Activated gamma-delta T cell treated with anti-CD3 and anti-CD28 coated beads, Interleukin-2, amount 50 U/mL, for 16 hours (primary cell): ENCODE measurements around the gene MTFMT.

Source experiments
- DNase-seq: peaks from one replicate; pipeline ENCODE4 v3.0.0-alpha.2; 2020; ENCODE audit warnings: low read depth

The MTFMT gene

DNA sequence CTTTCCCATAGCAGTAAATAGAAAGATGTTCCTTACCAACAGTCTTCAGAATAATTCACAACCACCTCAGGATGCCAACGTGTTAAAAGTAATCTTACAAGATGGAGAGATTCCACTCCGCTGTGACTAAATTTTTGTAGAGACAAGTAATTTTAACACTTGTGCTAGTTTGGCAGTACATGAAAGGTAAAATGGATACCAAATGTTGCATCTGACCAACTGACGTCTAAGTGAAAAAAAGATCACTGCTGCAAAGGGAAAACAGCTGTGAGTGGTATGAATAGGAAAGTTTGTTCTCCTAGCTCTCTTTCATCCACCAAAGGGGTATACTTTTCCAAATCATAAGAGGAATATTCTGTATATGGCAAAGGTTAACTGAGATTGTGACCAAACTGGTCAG is 42.3 kb downstream of the MTFMT start:
- no peak for DNase-seq

DNA sequence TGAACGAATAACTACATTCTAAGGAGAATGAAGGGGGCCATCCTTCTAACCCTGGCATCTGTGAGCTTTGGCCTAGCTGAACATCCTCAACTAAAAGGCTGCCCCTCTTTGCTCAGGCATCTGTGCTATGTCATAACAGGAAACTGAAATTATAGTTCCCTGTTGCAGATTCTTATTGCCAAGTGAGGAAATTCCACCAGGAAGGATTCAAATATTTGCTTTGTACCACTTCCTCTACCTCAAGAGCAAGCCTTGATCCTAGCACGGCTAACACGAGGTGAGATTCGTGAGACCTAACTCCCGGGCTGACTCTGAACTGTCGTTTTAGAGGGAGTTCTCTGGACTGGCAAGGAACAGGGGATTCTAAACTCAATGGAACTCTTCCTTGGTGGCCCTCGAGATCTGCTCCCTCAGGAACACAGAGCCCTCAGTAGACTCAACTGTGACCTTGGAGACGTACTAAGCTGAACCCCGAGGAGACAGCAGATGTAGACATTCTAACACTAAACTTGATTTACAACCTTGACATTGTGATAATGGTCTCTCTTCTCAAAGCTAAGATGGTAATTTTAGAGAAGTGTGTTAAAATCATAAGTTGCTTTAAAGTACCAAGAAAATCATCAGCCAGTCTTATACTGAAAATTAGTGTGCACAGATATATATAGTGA is 43.9 kb downstream of the MTFMT start:
- DNase-seq: no peak

DNA sequence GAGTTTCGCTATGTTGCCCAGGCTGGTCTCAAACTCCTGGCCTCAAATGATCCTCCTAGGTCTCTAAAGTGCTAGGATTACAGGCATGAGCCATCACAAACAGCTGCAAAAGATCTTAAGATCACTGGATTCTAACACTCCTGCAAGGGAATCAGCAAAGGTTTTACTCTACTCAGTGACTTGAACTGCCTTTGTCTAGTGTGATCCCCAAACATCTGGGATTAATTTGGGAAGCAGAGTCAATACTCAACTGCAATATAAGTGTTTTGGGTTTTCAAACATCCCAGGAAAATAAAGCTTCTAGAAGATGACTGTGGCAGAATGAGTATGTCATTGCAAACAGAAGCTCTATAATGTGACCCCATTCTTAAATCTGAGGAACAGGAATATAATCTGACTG is 47.0 kb downstream of the MTFMT start:
- DNase-seq: no peak

DNA sequence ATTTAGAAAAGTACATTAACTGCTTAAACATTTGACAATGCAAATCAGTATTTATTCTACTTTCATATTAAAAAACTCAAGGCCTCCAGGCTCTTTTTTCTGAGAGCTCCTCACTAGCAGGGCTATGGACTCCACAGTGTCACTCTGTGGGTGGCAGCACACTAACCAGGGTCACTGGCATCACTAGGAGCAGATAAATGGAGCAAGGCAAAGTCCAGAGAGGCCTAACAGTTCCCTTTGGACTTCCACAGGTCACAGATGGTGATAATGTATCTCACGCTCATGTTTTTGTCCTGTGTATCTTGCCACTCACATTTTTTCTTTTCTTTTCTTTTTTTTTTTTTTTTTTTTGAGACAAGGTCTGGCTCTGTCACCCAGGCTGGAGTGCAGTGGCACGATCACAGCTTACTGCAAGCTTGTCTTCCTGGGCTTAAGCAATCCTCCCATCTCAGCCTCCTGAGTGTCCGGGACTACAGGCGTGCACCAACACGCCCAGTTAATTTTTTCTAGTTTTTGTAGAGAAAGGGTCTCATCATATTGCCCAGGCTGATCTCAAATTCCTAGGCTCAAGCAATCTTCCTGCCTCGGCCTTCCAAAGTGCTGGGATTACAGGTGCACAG is 47.5 kb downstream of the MTFMT start:
- DNase-seq: no peak

DNA sequence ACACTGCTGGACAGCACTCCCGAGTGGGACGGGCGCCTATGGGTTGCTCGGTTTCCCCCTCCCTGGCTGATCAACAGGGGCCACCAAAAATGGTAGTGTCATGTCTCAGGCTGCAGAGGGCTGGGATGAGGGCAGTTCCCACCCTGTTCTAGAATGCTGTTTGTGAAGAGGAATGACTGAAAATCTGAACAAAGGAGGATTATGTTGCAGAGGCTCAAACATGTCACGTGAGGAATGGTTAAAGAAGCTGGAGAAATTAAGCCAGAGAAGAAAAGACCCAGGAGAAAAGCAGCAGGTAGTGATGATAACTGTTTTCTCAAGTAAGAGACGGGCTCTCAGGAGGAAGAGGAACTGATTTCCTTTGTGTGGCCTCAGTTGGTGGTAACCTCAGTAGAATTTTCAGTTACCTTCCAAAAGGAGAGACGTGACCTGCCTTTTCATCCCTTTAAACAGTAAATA is 50.2 kb downstream of the MTFMT start:
- no peak for DNase-seq

DNA sequence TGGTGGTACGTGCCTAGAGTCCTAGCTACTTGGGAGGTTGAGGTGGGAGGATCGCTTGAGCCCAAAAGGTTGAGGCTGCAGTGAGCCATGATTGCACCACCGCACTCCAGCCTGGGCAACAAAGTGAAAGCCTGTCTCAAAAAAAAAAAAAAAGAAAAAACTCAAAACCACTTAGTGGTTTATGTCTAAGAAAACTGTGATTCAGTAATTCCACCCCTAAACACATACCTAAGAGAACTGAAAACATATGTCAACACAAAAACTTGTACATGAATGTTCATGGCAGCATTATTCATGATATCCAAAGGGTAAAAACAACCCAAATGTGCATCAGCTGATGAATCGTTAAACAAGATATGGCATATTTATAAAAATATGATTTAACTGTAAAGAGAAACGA is 54.0 kb downstream of the MTFMT start:
- DNase-seq: no peak

DNA sequence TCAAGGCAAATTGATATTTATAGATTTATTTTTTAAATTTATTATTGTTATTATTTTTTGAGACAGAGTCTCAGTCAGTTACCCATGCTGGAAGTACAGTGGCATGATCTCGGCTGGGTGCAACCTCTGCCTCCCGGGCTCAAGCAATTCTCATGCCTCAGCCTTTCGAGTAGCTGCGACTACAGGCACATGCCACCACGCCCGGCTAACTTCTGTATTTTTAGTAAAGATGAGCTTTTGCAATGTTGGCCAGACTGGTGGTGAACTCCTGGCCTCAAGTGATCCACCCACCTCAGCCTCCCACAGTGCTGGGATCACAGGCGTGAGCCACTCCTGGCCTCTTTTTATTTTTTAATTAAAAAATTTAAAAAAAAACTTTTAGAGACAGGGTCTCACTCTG is 58.7 kb downstream of the MTFMT start:
- no peak for DNase-seq

DNA sequence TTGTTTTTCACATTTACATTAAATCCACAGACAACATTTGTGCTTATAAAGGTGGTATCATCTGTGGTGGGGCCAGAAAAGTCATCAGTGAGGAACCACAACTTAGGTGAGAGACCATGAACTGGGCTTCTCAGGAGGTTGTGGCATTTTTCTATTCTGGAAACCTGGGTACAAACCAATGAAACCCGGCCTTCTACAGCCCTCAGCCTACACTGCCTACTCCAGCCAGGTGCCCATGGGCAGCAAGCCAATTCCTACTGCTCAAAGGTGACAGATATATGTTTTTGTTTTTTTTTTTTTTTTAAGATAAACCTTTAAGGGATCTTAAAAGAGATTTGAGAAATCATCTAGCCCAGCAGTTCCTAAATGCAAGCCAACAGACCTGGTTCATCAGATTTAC is 60.0 kb downstream of the MTFMT start:
- DNase-seq: no peak

DNA sequence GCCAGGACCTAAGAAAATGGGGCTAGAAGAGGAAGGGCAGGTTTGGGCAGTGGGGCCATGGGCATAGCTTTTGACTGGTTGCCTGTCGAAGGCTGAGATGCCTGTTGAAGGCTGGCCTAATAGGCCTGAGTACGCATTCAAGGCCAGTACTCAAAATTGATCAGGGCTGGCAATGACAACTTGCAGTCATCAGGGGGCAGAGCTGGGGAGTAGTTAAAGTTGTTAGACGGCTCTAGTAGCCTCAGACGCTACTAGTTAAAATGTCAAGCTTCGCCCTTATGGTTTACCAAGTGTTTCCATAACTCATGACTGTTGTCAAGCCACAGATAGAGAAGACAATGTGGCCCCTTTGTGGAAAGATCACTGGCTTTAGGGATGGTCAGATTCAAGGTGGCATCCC is 68.4 kb downstream of the MTFMT start:
- no peak for DNase-seq

DNA sequence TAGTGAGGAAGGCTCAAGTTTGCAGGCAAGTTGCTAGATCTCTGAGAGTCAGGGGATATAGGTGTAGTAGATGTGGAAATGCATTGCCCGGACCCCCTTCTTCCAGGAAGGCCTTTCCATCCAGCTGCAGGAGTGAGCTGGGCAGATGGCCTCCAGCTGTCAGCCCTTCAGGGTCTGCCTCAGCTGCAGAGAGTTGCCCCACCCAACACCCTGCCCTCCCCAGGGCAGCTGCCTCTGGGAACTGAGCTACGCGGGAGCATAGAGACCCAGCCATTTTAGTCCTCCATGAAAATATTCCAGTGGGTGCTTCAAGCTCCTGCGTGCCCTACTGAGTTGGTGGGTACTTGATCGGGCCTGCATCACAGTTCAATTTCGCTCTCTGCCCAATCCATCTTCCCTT is 69.3 kb downstream of the MTFMT start:
- no peak for DNase-seq

DNA sequence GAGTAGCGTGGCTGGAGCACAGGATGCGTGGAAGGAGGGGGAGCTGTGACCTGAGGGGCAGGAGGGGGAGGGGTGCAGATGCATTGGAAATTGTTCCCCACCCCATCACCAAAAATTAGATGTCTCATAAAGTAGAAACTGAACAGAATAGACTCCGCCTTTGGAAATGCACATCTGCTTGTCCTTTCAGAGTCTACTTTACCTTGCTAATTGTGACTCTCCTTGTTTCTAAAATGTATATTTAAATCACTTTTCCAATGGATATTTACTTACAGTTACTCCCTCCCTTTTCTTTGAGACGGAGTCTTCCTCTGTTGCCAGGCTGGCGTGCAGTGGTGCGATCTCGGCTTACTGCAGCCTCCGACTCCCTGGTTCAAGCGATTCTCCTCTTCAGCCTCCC is 70.3 kb downstream of the MTFMT start:
- no peak for DNase-seq

DNA sequence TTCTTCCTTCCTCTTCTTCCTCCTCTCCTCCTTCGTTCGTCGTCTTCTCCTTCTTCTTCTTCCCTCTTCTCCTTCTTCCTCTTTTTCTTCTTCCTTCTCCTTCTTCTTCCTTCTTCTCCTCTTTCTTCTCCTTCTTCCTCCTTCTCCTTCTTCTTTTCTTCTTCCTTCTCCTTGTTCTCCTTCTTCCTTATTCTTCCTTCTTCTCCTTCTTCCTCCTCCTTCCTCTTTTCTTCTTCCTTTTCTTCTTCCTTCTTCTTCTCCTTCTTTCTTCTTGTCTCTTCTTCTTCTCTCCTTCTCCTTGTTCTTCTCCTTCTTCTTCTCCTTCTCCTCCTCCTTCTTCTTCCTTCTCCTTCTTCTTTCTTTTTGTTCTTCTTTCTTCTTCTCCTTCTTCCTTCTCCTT is 75.0 kb downstream of the MTFMT start:
- no peak for DNase-seq

DNA sequence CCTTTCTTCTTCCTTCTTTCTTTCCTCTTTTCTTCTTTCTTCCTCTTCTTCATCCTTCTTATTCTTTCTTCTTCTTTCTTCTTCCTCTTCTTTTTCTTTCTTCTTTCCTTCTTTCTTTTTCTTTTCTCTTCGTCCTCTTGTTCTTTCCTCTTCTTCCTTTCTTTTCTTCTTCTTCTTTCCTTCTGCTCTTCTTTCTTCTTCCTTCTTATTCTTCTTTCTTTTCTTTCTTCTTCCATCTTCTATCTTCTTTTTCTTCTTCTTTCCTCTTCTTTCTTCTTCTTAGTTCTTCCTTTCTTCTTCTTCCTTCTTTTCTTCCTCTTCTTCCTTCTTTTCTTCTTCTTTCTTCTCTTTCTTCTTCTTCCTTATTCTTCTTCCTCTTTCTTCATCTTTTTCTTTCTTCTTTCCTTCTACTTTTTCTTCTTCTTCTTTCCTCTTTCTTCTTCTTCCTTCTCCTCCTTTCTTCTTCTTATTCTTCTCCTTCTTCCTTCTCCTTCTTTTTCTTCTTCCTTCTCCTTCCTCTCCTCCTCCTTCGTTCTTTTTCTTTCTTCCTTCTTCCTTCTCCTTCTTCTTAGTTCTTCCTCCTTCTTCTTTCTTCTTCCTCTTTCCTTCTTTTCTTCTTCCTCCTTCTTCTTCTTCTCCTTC is 77.5 kb downstream of the MTFMT start:
- DNase-seq: no peak
